HG03196 (cell line): ENCODE data around the gene TPST2.

ENCODE experiments used
- ATAC-seq: cut with Tn5 transposase; IDR thresholded peaks from one replicate; pipeline ENCODE4 v1.9.1; 2021; ENCODE audit not compliant: unreplicated experiment

TPST2 gene

GRCh38 chr22:26610996-26611395, 21.1 kb upstream of the TPST2 start:
- no peak for ATAC-seq

- peak; percentile 73 for ATAC-seq
Observed at GRCh38 chr22:26610072-26610958, 20.4 kb upstream of the TPST2 start.

GRCh38 chr22:26609287-26609686, 19.4 kb upstream of the TPST2 start:
- ATAC-seq, result no peak

GRCh38 chr22:26608129-26608528, 18.2 kb upstream of the TPST2 start:
- ATAC-seq, result no peak

GRCh38 chr22:26606611-26607010, 16.7 kb upstream of the TPST2 start:
- no peak for ATAC-seq

- ATAC-seq, result no peak
Observed at GRCh38 chr22:26604368-26604767, 14.4 kb upstream of the TPST2 start.

GRCh38 chr22:26602127-26602526, 12.2 kb upstream of the TPST2 start:
- ATAC-seq, result no peak

- no peak for ATAC-seq
Observed at GRCh38 chr22:26601726-26602125, 11.8 kb upstream of the TPST2 start.

GRCh38 chr22:26599505-26599904, 9.6 kb upstream of the TPST2 start:
- ATAC-seq, result no peak

- ATAC-seq, result no peak
Observed at GRCh38 chr22:26597480-26597879, 7.5 kb upstream of the TPST2 start.

- no peak for ATAC-seq
Observed at GRCh38 chr22:26597026-26597425, 7.1 kb upstream of the TPST2 start.

- ATAC-seq, result no peak
Observed at GRCh38 chr22:26593763-26594162, 3.8 kb upstream of the TPST2 start.

GRCh38 chr22:26592421-26592891, 2.5 kb upstream of the TPST2 start:
- ATAC-seq, result peak; percentile 54

GRCh38 chr22:26589367-26589844, 526 bp downstream of the TPST2 start:
- ATAC-seq, result peak; percentile 7

- ATAC-seq, result no peak
Observed at GRCh38 chr22:26588729-26589366, 1.1 kb downstream of the TPST2 start.

GRCh38 chr22:26587991-26588613, 1.8 kb downstream of the TPST2 start:
- ATAC-seq, result no peak

- no peak for ATAC-seq
Observed at GRCh38 chr22:26586556-26587325, 3.2 kb downstream of the TPST2 start.

- no peak for ATAC-seq
Observed at GRCh38 chr22:26585104-26585790, 4.7 kb downstream of the TPST2 start.

- ATAC-seq, result no peak
Observed at GRCh38 chr22:26584010-26584409, 5.9 kb downstream of the TPST2 start.

GRCh38 chr22:26581633-26582168, 8.2 kb downstream of the TPST2 start:
- no peak for ATAC-seq
